MM.1S (cell line): ENCODE results near the gene UBE2D4.

Experiments used
- CTCF ChIP-seq: fragments of 300-600 bp; sonication (generic); IDR thresholded peaks from 2 replicates; pipeline ENCODE4 v1.5.1; 2016; ENCODE audit warnings: antibody characterized with exemption, low read length, mixed read lengths
- EZH2 ChIP-seq: fragments of 300-600 bp; sonication (generic); optimal IDR thresholded peaks from 2 replicates; pipeline ENCODE3; 2017; ENCODE audit warnings: low read depth, mild to moderate bottlenecking, antibody characterized with exemption, low read length, mixed read lengths
- EZH2phosphoT487 ChIP-seq: fragments of 300-600 bp; sonication (generic); IDR thresholded peaks from 2 replicates; pipeline ENCODE4 v1.6.1; 2018; ENCODE audit warnings: antibody characterized with exemption, low read length

GRCh38 chr7:43933902-43934560 is 7.8 kb downstream of the UBE2D4 start:
- TF ChIP-seq EZH2 (no peak), CTCF (no peak), EZH2phosphoT487 (no peak)
